ENCODE measurements around the gene CAPRIN1. TPM values are rescaled to one million over a fixed set of nuclear protein-coding genes. Genes with fewer than 3 reads are reported as not detected.

The CAPRIN1 gene
- total RNA-seq, 3 donors from 2014 or later = 148 to 198 (median 167) TPM

DNA sequence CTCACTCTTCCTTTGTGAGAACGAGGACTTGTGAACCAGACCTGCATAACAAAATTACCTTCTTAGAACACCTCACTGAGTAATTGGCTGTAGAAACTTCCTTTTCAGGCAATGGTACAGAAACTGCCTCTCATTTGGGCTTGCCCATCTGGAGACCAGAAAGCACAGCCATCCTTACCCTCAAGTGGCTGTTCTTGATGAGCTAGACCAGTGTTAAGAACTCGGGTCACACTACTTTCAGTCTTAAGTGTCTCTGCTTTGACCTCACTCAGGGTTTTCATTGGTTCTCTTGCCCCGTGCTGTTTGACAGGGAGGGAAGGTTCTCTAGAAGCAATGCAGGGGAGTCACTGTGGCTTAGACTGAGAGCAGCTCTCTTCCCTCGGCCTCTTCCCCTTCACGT, 83.2 kb downstream of the CAPRIN1 start:
- intact Hi-C loops (cut with DNase I; ENCODE audit: low total_unique reads) = no loop called here
- TF ChIP-seq POLR2A (IDR thresholded peaks at IDR 0.05) = no peak
- TF ChIP-seq POLR2AphosphoS5 (IDR thresholded peaks at IDR 0.05) = no peak
- no peak for TF ChIP-seq CTCF (IDR thresholded peaks at IDR 0.05)
- Histone ChIP-seq H3K4me1 (no peaks in the 10 kb centered on the region), H3K27me3 (no peaks in the 10 kb centered on the region), H3K36me3 (peaks cover 6% of the 10 kb centered on the region), H3K4me3 (no peak overlapping the region), H3K27ac (no peak overlapping the region), H3K9me3 (no peaks in the 10 kb centered on the region)
- no peak for DNase-seq (ENCODE audit: low spot score in 2 of 2)

DNA sequence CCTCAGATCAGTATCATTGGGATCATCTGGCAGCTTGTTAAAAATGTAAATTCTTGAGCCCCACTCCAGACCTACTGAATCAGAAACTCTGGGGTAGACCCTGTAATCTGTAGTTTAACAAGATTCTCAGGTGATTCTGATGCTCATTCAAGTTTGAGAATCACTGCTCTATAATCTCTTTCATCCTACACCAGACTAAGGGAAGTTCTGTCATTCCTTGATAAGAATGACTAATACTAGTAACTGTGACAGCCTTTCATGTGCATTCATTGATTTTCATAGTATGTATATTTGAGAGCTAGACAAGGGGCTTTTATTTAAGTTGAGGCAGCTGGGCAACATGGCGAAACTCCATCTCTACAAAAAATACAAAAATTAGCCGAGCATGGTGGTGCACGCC, 83.9 kb downstream of the CAPRIN1 start:
- no peaks in the 10 kb centered on the region for H3K27me3 ChIP-seq
- no peak overlapping the region for H3K4me3 ChIP-seq
- H3K9me3 ChIP-seq = no peaks in the 10 kb centered on the region
- TF ChIP-seq POLR2A (IDR thresholded peaks at IDR 0.05) (no peak), CTCF (IDR thresholded peaks at IDR 0.05) (no peak), POLR2AphosphoS5 (IDR thresholded peaks at IDR 0.05) (no peak)
- no peaks in the 10 kb centered on the region for H3K4me1 ChIP-seq
- no peak for DNase-seq (ENCODE audit: low spot score in 2 of 2)
- intact Hi-C loops (cut with DNase I; ENCODE audit: low total_unique reads) = no loop called here
- H3K36me3 ChIP-seq = peaks cover 13% of the 10 kb centered on the region
- no peak overlapping the region for H3K27ac ChIP-seq

DNA sequence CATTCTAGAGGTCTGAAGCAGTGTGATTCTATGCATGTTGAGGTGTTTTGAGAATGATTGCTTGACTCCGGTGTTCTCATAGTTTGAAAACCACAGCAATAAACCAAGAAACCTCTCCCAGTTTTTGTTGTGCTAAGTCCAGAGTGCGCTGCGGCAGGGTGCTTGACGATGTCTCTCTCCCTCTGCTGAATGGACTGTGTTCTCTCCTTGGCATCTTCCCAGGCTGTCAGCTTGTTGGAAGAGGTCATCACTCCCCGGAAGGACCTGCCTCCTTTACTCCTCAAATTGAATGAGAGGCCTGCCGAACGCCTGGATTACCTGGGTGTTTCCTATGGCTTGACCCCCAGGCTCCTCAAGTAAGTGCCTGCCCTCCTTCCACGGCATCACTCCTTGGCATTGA, 84.9 kb downstream of the CAPRIN1 start:
- Histone ChIP-seq H3K36me3 (peaks cover 9% of the 10 kb centered on the region), H3K9me3 (no peaks in the 10 kb centered on the region), H3K4me1 (no peaks in the 10 kb centered on the region), H3K27me3 (no peaks in the 10 kb centered on the region), H3K4me3 (no peak overlapping the region), H3K27ac (no peak overlapping the region)
- TF ChIP-seq POLR2A (IDR thresholded peaks at IDR 0.05) (no peak), CTCF (IDR thresholded peaks at IDR 0.05) (no peak), POLR2AphosphoS5 (IDR thresholded peaks at IDR 0.05) (no peak)
- intact Hi-C loops (cut with DNase I; ENCODE audit: low total_unique reads) = no loop called here
- no peak for DNase-seq (ENCODE audit: low spot score in 2 of 2)

GRCh38 chr11:34139346-34139745, 87.8 kb downstream of the CAPRIN1 start:
- Histone ChIP-seq H3K36me3 (peaks cover 13% of the 10 kb centered on the region), H3K9me3 (no peaks in the 10 kb centered on the region), H3K27ac (no peak overlapping the region), H3K4me1 (no peaks in the 10 kb centered on the region), H3K27me3 (no peaks in the 10 kb centered on the region), H3K4me3 (no peak overlapping the region)
- TF ChIP-seq CTCF (IDR thresholded peaks at IDR 0.05) (no peak), POLR2AphosphoS5 (IDR thresholded peaks at IDR 0.05) (no peak), POLR2A (IDR thresholded peaks at IDR 0.05) (no peak)
- DNase-seq (ENCODE audit: low spot score in 2 of 2) = no peak
- intact Hi-C loops (cut with DNase I; ENCODE audit: low total_unique reads) = no loop called here

GRCh38 chr11:34140149-34140548, 88.6 kb downstream of the CAPRIN1 start:
- H3K27ac ChIP-seq = no peak overlapping the region
- peaks cover 13% of the 10 kb centered on the region for H3K36me3 ChIP-seq
- no peaks in the 10 kb centered on the region for H3K9me3 ChIP-seq
- H3K4me1 ChIP-seq = no peaks in the 10 kb centered on the region
- intact Hi-C loops (cut with DNase I; ENCODE audit: low total_unique reads) = loop anchor here (5.0 kb wide), 1 partner anchor 848 kb away; no protein-coding TSS in a partner anchor
- no peak overlapping the region for H3K4me3 ChIP-seq
- no peak for DNase-seq (ENCODE audit: low spot score in 2 of 2)
- no peaks in the 10 kb centered on the region for H3K27me3 ChIP-seq
- TF ChIP-seq CTCF (IDR thresholded peaks at IDR 0.05) (no peak), POLR2AphosphoS5 (IDR thresholded peaks at IDR 0.05) (no peak), POLR2A (IDR thresholded peaks at IDR 0.05) (no peak)
